Measurements from ENCODE around the gene AMN. TPM values are rescaled to one million over a fixed set of nuclear protein-coding genes. Genes with fewer than 3 reads are reported as not detected.

The AMN gene
- total and polyA plus RNA-seq, 4 donors = 2.1 to 51.2 (median 8.6) TPM

- WGBS = 29% methylated on average over 7 of the region's 7 CpGs
- H3K27me3 ChIP-seq (ENCODE audit: control insufficient read depth in 4 of 4, insufficient read depth in 4 of 4, low read length in 3 of 4) = no peaks in the 10 kb centered on the region
- H3K4me1 ChIP-seq (ENCODE audit: control insufficient read depth in 4 of 4, insufficient read depth in 4 of 4, low read length in 3 of 4) = peaks cover 15 to 52% (median 44%) of the 10 kb centered on the region in 4 donors
- H3K27ac ChIP-seq (ENCODE audit: low read depth in 1 of 2, low read length in 2 of 2) = no peak overlapping the region
- H3K36me3 ChIP-seq (ENCODE audit: control insufficient read depth in 4 of 4, insufficient read depth in 3 of 4, low read depth in 1 of 4, low read length in 3 of 4) = peaks cover 2 to 10% (median 5%) of the 10 kb centered on the region in 4 donors
- H3K4me3 ChIP-seq (ENCODE audit: low read depth in 1 of 3, low read length in 3 of 3) = no peak overlapping the region
- TF ChIP-seq HNF4A (conservative IDR thresholded peaks at IDR 0.05) = peak; percentile 86 to 93
- peak; percentile 37 for TF ChIP-seq ZBTB33 (IDR thresholded peaks at IDR 0.05)
- no peak for TF ChIP-seq TAF1 (conservative IDR thresholded peaks at IDR 0.05)
- TF ChIP-seq FOXA2 (IDR thresholded peaks at IDR 0.05) = peak; percentile 96
- TF ChIP-seq YY1 (IDR thresholded peaks at IDR 0.05) = peak; percentile 53
- peak; percentile 11 to 20 for TF ChIP-seq RAD21 (IDR thresholded peaks at IDR 0.05)
- TF ChIP-seq RXRA (IDR thresholded peaks at IDR 0.05) = peak; percentile 90 to 94
- TF ChIP-seq FOXA1 (IDR thresholded peaks at IDR 0.05) = peak; percentile 73
- peak; percentile 80 for TF ChIP-seq SP1 (IDR thresholded peaks at IDR 0.05)
- TF ChIP-seq JUND (IDR thresholded peaks at IDR 0.05) = peak; percentile 32 to 50
- TF ChIP-seq, protein P1, sequence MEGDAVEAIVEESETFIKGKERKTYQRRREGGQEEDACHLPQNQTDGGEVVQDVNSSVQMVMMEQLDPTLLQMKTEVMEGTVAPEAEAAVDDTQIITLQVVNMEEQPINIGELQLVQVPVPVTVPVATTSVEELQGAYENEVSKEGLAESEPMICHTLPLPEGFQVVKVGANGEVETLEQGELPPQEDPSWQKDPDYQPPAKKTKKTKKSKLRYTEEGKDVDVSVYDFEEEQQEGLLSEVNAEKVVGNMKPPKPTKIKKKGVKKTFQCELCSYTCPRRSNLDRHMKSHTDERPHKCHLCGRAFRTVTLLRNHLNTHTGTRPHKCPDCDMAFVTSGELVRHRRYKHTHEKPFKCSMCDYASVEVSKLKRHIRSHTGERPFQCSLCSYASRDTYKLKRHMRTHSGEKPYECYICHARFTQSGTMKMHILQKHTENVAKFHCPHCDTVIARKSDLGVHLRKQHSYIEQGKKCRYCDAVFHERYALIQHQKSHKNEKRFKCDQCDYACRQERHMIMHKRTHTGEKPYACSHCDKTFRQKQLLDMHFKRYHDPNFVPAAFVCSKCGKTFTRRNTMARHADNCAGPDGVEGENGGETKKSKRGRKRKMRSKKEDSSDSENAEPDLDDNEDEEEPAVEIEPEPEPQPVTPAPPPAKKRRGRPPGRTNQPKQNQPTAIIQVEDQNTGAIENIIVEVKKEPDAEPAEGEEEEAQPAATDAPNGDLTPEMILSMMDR (IDR thresholded peaks at IDR 0.05; ENCODE audit: low read depth, low read length, missing input control) = no peak
- peak; percentile 70 for TF ChIP-seq MAX (IDR thresholded peaks at IDR 0.05)
- TF ChIP-seq, protein P2, sequence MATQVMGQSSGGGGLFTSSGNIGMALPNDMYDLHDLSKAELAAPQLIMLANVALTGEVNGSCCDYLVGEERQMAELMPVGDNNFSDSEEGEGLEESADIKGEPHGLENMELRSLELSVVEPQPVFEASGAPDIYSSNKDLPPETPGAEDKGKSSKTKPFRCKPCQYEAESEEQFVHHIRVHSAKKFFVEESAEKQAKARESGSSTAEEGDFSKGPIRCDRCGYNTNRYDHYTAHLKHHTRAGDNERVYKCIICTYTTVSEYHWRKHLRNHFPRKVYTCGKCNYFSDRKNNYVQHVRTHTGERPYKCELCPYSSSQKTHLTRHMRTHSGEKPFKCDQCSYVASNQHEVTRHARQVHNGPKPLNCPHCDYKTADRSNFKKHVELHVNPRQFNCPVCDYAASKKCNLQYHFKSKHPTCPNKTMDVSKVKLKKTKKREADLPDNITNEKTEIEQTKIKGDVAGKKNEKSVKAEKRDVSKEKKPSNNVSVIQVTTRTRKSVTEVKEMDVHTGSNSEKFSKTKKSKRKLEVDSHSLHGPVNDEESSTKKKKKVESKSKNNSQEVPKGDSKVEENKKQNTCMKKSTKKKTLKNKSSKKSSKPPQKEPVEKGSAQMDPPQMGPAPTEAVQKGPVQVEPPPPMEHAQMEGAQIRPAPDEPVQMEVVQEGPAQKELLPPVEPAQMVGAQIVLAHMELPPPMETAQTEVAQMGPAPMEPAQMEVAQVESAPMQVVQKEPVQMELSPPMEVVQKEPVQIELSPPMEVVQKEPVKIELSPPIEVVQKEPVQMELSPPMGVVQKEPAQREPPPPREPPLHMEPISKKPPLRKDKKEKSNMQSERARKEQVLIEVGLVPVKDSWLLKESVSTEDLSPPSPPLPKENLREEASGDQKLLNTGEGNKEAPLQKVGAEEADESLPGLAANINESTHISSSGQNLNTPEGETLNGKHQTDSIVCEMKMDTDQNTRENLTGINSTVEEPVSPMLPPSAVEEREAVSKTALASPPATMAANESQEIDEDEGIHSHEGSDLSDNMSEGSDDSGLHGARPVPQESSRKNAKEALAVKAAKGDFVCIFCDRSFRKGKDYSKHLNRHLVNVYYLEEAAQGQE (IDR thresholded peaks at IDR 0.05) = peak; percentile 16
- TF ChIP-seq HNF4G (IDR thresholded peaks at IDR 0.05) = peak; percentile 80
- TF ChIP-seq GABPA (IDR thresholded peaks at IDR 0.05 in 1 of 2, conservative IDR thresholded peaks at IDR 0.05 in 1 of 2) = no peak
- TF ChIP-seq, protein P3, sequence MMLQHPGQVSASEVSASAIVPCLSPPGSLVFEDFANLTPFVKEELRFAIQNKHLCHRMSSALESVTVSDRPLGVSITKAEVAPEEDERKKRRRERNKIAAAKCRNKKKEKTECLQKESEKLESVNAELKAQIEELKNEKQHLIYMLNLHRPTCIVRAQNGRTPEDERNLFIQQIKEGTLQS (IDR thresholded peaks at IDR 0.05) = no peak
- peak; percentile 81 for TF ChIP-seq NR2F2 (IDR thresholded peaks at IDR 0.05)
- peak in 1 of 2 donors; percentile 56 for TF ChIP-seq EGR1 (IDR thresholded peaks at IDR 0.05; ENCODE audit: low read depth in 2 of 2)
- peak; percentile 53 for DNase-seq (ENCODE audit: low spot score)
- no peaks in the 10 kb centered on the region for H3K9me3 ChIP-seq (ENCODE audit: control insufficient read depth in 4 of 4, low read length in 3 of 4)
- H3K9ac ChIP-seq (ENCODE audit: low read depth in 1 of 2, low read length in 2 of 2) = no peak overlapping the region
Observed at GRCh38 chr14:102873546-102874061, 48.9 kb upstream of the AMN start.

Measured in liver (tissue), 9 donors.